SK-N-SH (cell line): ENCODE measurements around the gene SHISA8. TPM values are rescaled to one million over a fixed set of nuclear protein-coding genes. Genes with fewer than 3 reads are reported as not detected.

Experiments used
- CTCF ChIA-PET: fragments of 300-600, 350-600 bp; formaldehyde crosslinking; extraction: SDS; loops from one replicate; lab custom pipeline; 2021; lab: Yijun Ruan, JAX
- POLR2A ChIA-PET: fragments of 350-600 bp; sonication (Branson Sonifier 250); formaldehyde crosslinking; extraction: SDS; loops from one replicate; lab custom pipeline; 2020; ENCODE audit warnings: antibody characterized with exemption, inconsistent platforms; lab: Yijun Ruan, JAX
- DNase-seq: peaks from one replicate; pipeline ENCODE4 v3.0.0; 2012
- H2AFZ ChIP-seq: fragments of 200-600 bp; sonication (generic); 2 replicates; pipeline ENCODE4 v1.8.1; 2016; ENCODE audit warnings: antibody characterized with exemption, mild to moderate bottlenecking, low read depth
- H3F3A ChIP-seq: fragments of 200-600 bp; sonication (generic); replicated peaks from 2 replicates; pipeline ENCODE3; 2016; ENCODE audit warnings: antibody characterized with exemption, mild to moderate bottlenecking; ENCODE audit not compliant: insufficient read depth
- H3K27ac ChIP-seq, 2 experiments: fragments of 200-500 bp in 1 of 2; fragments of 200-600 bp in 1 of 2; sonication (Bioruptor generic) in 1 of 2; sonication (generic), shearing (Covaris generic) in 1 of 2; 2 replicates each; pipeline versions ENCODE4 v1.5.1 to v1.6.1; 2014 to 2016; ENCODE audit warnings: low read depth in 2 of 2, inconsistent platforms in 1 of 2, low read length in 1 of 2, mild to moderate bottlenecking in 1 of 2, mixed read lengths in 1 of 2
- H3K27me3 ChIP-seq: fragments of 200-600 bp; sonication (generic), shearing (Covaris generic); 2 replicates; pipeline ENCODE4 v1.6.1; 2016; ENCODE audit warnings: mixed run types; ENCODE audit not compliant: insufficient read depth
- H3K36me3 ChIP-seq, 2 experiments: fragments of 200-500 bp in 1 of 2; fragments of 200-600 bp in 1 of 2; sonication (Bioruptor generic) in 1 of 2; sonication (generic) in 1 of 2; replicated peaks in 1 of 2; 2 replicates each; pipeline versions ENCODE3 to v1.5.1; 2014 to 2016; ENCODE audit warnings: low read length in 1 of 2, mild to moderate bottlenecking in 1 of 2; ENCODE audit not compliant: insufficient read depth in 2 of 2, control insufficient read depth in 1 of 2
- H3K4me1 ChIP-seq, 2 experiments: fragments of 200-500 bp in 1 of 2; fragments of 200-600 bp in 1 of 2; sonication (Bioruptor generic) in 1 of 2; sonication (generic), shearing (Covaris generic) in 1 of 2; 2 replicates each; pipeline versions ENCODE4 v1.5.1 to v1.6.1; 2014 to 2016; ENCODE audit warnings: low read depth in 1 of 2, low read length in 1 of 2, mixed run types in 1 of 2; ENCODE audit not compliant: insufficient read depth in 2 of 2, control insufficient read depth in 1 of 2
- H3K4me2 ChIP-seq: fragments of 200-600 bp; sonication (generic), shearing (Covaris generic); 2 replicates; pipeline ENCODE4 v1.6.1; 2017; ENCODE audit warnings: mixed run types
- H3K4me3 ChIP-seq, 2 experiments: fragments of 200-500 bp in 1 of 2; fragments of 200-600 bp in 1 of 2; sonication (Bioruptor generic) in 1 of 2; sonication (generic), shearing (Covaris generic) in 1 of 2; 2 replicates each; pipeline versions ENCODE4 v1.5.1 to v1.8.1; 2014 to 2016; ENCODE audit warnings: low read depth in 2 of 2, inconsistent platforms in 1 of 2, low read length in 1 of 2, mild to moderate bottlenecking in 1 of 2, mixed read lengths in 1 of 2, moderate library complexity in 1 of 2
- H3K79me2 ChIP-seq: fragments of 200-600 bp; sonication (generic); 2 replicates; pipeline ENCODE4 v1.8.1; 2017; ENCODE audit warnings: mild to moderate bottlenecking; ENCODE audit not compliant: insufficient read depth
- H3K9ac ChIP-seq: fragments of 200-600 bp; sonication (generic); 2 replicates; pipeline ENCODE4 v1.6.1; 2017; ENCODE audit warnings: mixed run types
- H3K9me2 ChIP-seq: fragments of 200-600 bp; sonication (generic); 2 replicates; pipeline ENCODE4 v1.6.1; 2017; ENCODE audit warnings: mixed run types
- H3K9me3 ChIP-seq: fragments of 200-600 bp; sonication (generic); 2 replicates; pipeline ENCODE4 v1.6.1; 2017; ENCODE audit warnings: mixed run types, mild to moderate bottlenecking, moderate library complexity
- H4K20me1 ChIP-seq: fragments of 200-600 bp; sonication (generic); 2 replicates; pipeline ENCODE4 v1.6.1; 2017; ENCODE audit warnings: mild to moderate bottlenecking, mixed run types; ENCODE audit not compliant: insufficient read depth
- CHD2 ChIP-seq: fragments of 150-350 bp; IDR thresholded peaks from 2 replicates; pipeline ENCODE4 v1.6.1; 2018; ENCODE audit warnings: low read length; ENCODE audit not compliant: partially characterized antibody
- FOSL2 ChIP-seq: IDR thresholded peaks from 2 replicates; pipeline ENCODE4 v1.4.0; 2012; ENCODE audit warnings: low read depth, mild to moderate bottlenecking, moderate library complexity, borderline replicate concordance
- JUND ChIP-seq: IDR thresholded peaks from 2 replicates; pipeline ENCODE4 v1.4.0; 2012
- MAX ChIP-seq: IDR thresholded peaks from 2 replicates; pipeline ENCODE4 v1.4.0; 2012; ENCODE audit warnings: low read depth
- NRF1 ChIP-seq: IDR thresholded peaks from 2 replicates; pipeline ENCODE4 v1.6.1; 2012; ENCODE audit warnings: low read depth, mild to moderate bottlenecking, low read length
- POLR2AphosphoS5 ChIP-seq: IDR thresholded peaks from 2 replicates; pipeline ENCODE4 v1.6.1; 2012; ENCODE audit warnings: low read depth, low read length
- RAD21 ChIP-seq: IDR thresholded peaks from 2 replicates; pipeline ENCODE4 v1.6.1; 2012; ENCODE audit warnings: mild to moderate bottlenecking, low read length
- RCOR1 ChIP-seq: fragments of 150-350 bp; IDR thresholded peaks from 2 replicates; pipeline ENCODE4 v1.6.1; 2017; ENCODE audit warnings: antibody characterized with exemption, low read length
- RXRA ChIP-seq: IDR thresholded peaks from 2 replicates; pipeline ENCODE4 v1.4.0; 2012; ENCODE audit warnings: low read depth, mild to moderate bottlenecking, borderline replicate concordance
- SMC3 ChIP-seq: IDR thresholded peaks from 2 replicates; pipeline ENCODE4 v1.6.1; 2012; ENCODE audit warnings: low read depth, low read length, improper control_type of control experiment
- USF1 ChIP-seq: IDR thresholded peaks from 2 replicates; pipeline ENCODE4 v1.4.0; 2012; ENCODE audit warnings: low read depth, borderline replicate concordance
- YY1 ChIP-seq: IDR thresholded peaks from 2 replicates; pipeline ENCODE4 v1.4.0; 2012; ENCODE audit warnings: low read depth, mild to moderate bottlenecking
- WGBS: methylation state at CpG from one replicate; pipeline ENCODE4 v1.1.6; 2017; ENCODE audit warnings: low lambda C conversion rate; 5-methylcytosine and 5-hydroxymethylcytosine counted together
- polyA plus RNA-seq, 3 experiments: library from polyadenylated mRNA; depleted of rRNA; stranded (reverse); fragments of >200 nt; gene quantifications; 2 replicates each; pipeline ENCODE4 v1.2.3, GENCODE V29; 2012
- TF ChIP-seq, protein P1 (sequence below): IDR thresholded peaks from 2 replicates; pipeline ENCODE4; 2012

The SHISA8 gene
- polyA plus RNA-seq, 1 of the 3 experiments (the other 2 are of a cell fraction) = not detected

DNA sequence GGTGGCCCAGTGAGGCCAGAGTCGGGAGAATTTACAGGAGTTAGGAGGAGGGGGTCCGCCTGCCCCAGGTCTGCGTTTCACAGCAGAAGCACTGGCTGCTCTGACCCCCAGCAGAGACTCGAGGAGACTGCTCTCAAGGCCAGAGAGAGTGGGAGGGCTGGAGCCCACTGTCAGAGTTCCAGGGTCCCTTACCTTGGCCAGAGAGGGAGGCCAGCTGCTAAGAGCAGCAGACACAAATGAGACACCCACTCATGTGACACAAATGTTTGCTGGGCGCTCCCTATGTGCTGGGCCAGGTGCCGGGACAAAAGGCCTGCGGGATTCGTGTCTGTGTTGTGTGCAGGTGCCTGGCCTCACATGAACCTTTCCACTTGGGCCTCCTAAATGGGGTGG is 14.5 kb upstream of the SHISA8 start (continued):
- no peak for TF ChIP-seq MAX
- TF ChIP-seq, all 33 proteins: peak for 0

- Histone ChIP-seq H2AFZ (no peak overlapping the region), H3K79me2 (no peaks in the 10 kb centered on the region), H3K36me3 (no peaks in the 10 kb centered on the region), H3K4me1 (no peaks in the 10 kb centered on the region; a peak in 1 of 4 replicates), H3K9me2 (no peaks in the 10 kb centered on the region), H3K27ac (no peak overlapping the region), H4K20me1 (no peaks in the 10 kb centered on the region), H3K4me3 (no peak overlapping the region), H3K9me3 (no peaks in the 10 kb centered on the region), H3F3A (no peaks in the 10 kb centered on the region), H3K9ac (no peak overlapping the region), H3K4me2 (no peak overlapping the region), H3K27me3 (no peaks in the 10 kb centered on the region)
- TF ChIP-seq SMC3 (no peak), USF1 (no peak), NRF1 (no peak), RXRA (no peak), FOSL2 (no peak), YY1 (no peak), CHD2 (no peak), JUND (no peak)
- TF ChIP-seq, protein P1, sequence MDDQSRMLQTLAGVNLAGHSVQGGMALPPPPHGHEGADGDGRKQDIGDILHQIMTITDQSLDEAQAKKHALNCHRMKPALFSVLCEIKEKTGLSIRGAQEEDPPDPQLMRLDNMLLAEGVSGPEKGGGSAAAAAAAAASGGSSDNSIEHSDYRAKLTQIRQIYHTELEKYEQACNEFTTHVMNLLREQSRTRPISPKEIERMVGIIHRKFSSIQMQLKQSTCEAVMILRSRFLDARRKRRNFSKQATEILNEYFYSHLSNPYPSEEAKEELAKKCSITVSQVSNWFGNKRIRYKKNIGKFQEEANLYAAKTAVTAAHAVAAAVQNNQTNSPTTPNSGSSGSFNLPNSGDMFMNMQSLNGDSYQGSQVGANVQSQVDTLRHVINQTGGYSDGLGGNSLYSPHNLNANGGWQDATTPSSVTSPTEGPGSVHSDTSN = no peak
- WGBS = 93% methylated on average over 8 of the region's 14 CpGs
- DNase-seq = no peak
- CTCF ChIA-PET = interaction anchor here (1.4 kb wide), 1 partner anchor 232 kb away, joined by 5 read pairs; no protein-coding TSS in a partner anchor
- POLR2A ChIA-PET = no interaction called here
Measured at GRCh38 chr22:41928593-41929417, 13.9 kb upstream of the SHISA8 start.

- Histone ChIP-seq H3K4me2 (no peak overlapping the region), H3K79me2 (no peaks in the 10 kb centered on the region), H3K9me3 (no peaks in the 10 kb centered on the region), H3F3A (no peaks in the 10 kb centered on the region), H3K27ac (no peak overlapping the region), H3K9me2 (no peaks in the 10 kb centered on the region), H4K20me1 (no peaks in the 10 kb centered on the region), H2AFZ (no peak overlapping the region), H3K9ac (no peak overlapping the region), H3K4me3 (no peak overlapping the region), H3K36me3 (no peaks in the 10 kb centered on the region), H3K27me3 (no peaks in the 10 kb centered on the region), H3K4me1 (no peaks in the 10 kb centered on the region; a peak in 1 of 4 replicates)
- ChIA-PET CTCF (interaction anchor here (1.4 kb wide), 1 partner anchor 231 kb away, joined by 5 read pairs; no protein-coding TSS in a partner anchor), POLR2A (no interaction called here)
- 100% methylated on average over 1 of the region's 6 CpGs for WGBS
- DNase-seq = no peak
- TF ChIP-seq RCOR1 = no peak
- TF ChIP-seq RAD21 = no peak
- TF ChIP-seq POLR2AphosphoS5 = no peak
- TF ChIP-seq RXRA = no peak
- TF ChIP-seq NRF1 = no peak
- TF ChIP-seq MAX = no peak
Measured at GRCh38 chr22:41927813-41928212, 12.9 kb upstream of the SHISA8 start.
